GM23338 (cell line): Measurements from ENCODE around the gene C1orf74. TPM values are rescaled to one million over a fixed set of nuclear protein-coding genes. Genes with fewer than 3 reads are reported as not detected.
A peak's percentile ranks its signal among the peaks of the same experiment; 100 is the strongest.

Experiments used
- ATAC-seq: fragments of 200-7000 bp; cut with Tn5 transposase; 3 replicates; pipeline ENCODE4 v1.9.1; 2020
- DNase-seq: peaks from one replicate; pipeline ENCODE4 v3.0.0-alpha.2; 2015; ENCODE audit warnings: low spot score
- H2AFZ ChIP-seq: fragments of 200-600 bp; sonication (generic); 2 replicates; pipeline ENCODE4 v1.8.0; 2016; ENCODE audit warnings: antibody characterized with exemption, mild to moderate bottlenecking, moderate library complexity
- H3F3A ChIP-seq: fragments of 200-600 bp; sonication (generic); replicated peaks from 2 replicates; pipeline ENCODE4 v1.8.0; 2017; ENCODE audit warnings: antibody characterized with exemption, mixed run types, low read depth
- H3K27ac ChIP-seq: fragments of 200-600 bp; sonication (generic); 2 replicates; pipeline ENCODE4 v1.6.1; 2016; ENCODE audit warnings: low read depth
- H3K27me3 ChIP-seq: fragments of 200-600 bp; sonication (generic); 2 replicates; pipeline ENCODE4 v1.8.0; 2016; ENCODE audit warnings: mild to moderate bottlenecking, mixed run types, moderate library complexity; ENCODE audit not compliant: insufficient read depth
- H3K36me3 ChIP-seq: fragments of 200-600 bp; sonication (generic); 2 replicates; pipeline ENCODE4 v1.8.0; 2016; ENCODE audit warnings: mild to moderate bottlenecking; ENCODE audit not compliant: insufficient read depth
- H3K4me1 ChIP-seq: fragments of 200-600 bp; sonication (generic); 2 replicates; pipeline ENCODE4 v1.8.0; 2016; ENCODE audit warnings: mild to moderate bottlenecking, moderate library complexity; ENCODE audit not compliant: insufficient read depth
- H3K4me2 ChIP-seq: fragments of 200-600 bp; sonication (generic); 2 replicates; pipeline ENCODE4 v1.7.1; 2017; ENCODE audit warnings: mixed run types
- H3K4me3 ChIP-seq: fragments of 200-600 bp; sonication (generic); 2 replicates; pipeline ENCODE4 v1.6.1; 2016; ENCODE audit warnings: mixed run types
- H3K79me2 ChIP-seq: fragments of 200-600 bp; sonication (generic); replicated peaks from 2 replicates; pipeline ENCODE4 v1.8.0; 2017; ENCODE audit warnings: mild to moderate bottlenecking; ENCODE audit not compliant: insufficient read depth
- H3K9me2 ChIP-seq: fragments of 200-600 bp; sonication (generic); 2 replicates; pipeline ENCODE4 v1.8.0; 2017; ENCODE audit not compliant: insufficient read depth
- H4K20me1 ChIP-seq: fragments of 200-600 bp; sonication (generic); replicated peaks from 2 replicates; pipeline ENCODE4 v1.8.0; 2017; ENCODE audit warnings: mild to moderate bottlenecking; ENCODE audit not compliant: insufficient read depth
- H3K27ac Mint-ChIP-seq: 2 replicates; pipeline ENCODE4 v1.8.0; 2020; ENCODE audit warnings: inconsistent platforms, mild to moderate bottlenecking, moderate library complexity, mixed read lengths
- H3K27me3 Mint-ChIP-seq: 3 replicates; pipeline ENCODE4 v1.8.0; 2022; ENCODE audit warnings: low read depth, mild to moderate bottlenecking, moderate library complexity, mixed read lengths, inconsistent platforms; ENCODE audit not compliant: insufficient read depth, poor library complexity
- H3K36me3 Mint-ChIP-seq: 3 replicates; pipeline ENCODE4 v1.8.0; 2021; ENCODE audit warnings: low read depth, mild to moderate bottlenecking, inconsistent platforms, moderate library complexity, mixed read lengths
- H3K4me1 Mint-ChIP-seq: 3 replicates; pipeline ENCODE4 v1.8.0; 2020; ENCODE audit warnings: mild to moderate bottlenecking, inconsistent platforms, mixed read lengths
- H3K4me3 Mint-ChIP-seq: 3 replicates; pipeline ENCODE4 v1.8.0; 2021; ENCODE audit warnings: moderate library complexity, mild to moderate bottlenecking, inconsistent platforms, mixed read lengths
- H3K9me3 Mint-ChIP-seq: 3 replicates; pipeline ENCODE4 v1.8.0; 2020; ENCODE audit warnings: moderate library complexity, mild to moderate bottlenecking, inconsistent platforms, mixed read lengths
- NANOG ChIP-seq: IDR thresholded peaks from 2 replicates; pipeline ENCODE4 v1.6.1; 2016; ENCODE audit warnings: antibody characterized with exemption, borderline replicate concordance
- polyA plus RNA-seq: library from polyadenylated mRNA; unstranded; fragments of >200 nt; fragmentation: Nextera tagmentation; extraction: Ambion mirVana; gene quantifications from 2 replicates; pipeline ENCODE4 v1.2.1, GENCODE V29; 2016
- total RNA-seq: library from RNA; depleted of rRNA; stranded (reverse); fragments of >200 nt; shearing (Covaris generic); gene quantifications from 2 replicates; pipeline ENCODE4 v1.2.3, GENCODE V29; 2014
- TF ChIP-seq, protein P1 (sequence below): IDR thresholded peaks from 2 replicates; pipeline ENCODE4 v1.6.1; 2016; ENCODE audit warnings: antibody characterized with exemption
- TF ChIP-seq, protein P2 (sequence below): fragments of 250-450 bp; sonication (Bioruptor Pico); IDR thresholded peaks from 2 replicates; pipeline ENCODE4 v1.5.0; 2020; ENCODE audit warnings: mild to moderate bottlenecking, moderate library complexity

The C1orf74 gene
- total and polyA plus RNA-seq, 2 experiments from 2014 or later, result 2.8 to 3.9 TPM

- no peaks in the 10 kb centered on the region for H3K9me3 Mint-ChIP-seq
- Histone ChIP-seq H3K4me2 (no peak overlapping the region), H3K79me2 (no peaks in the 10 kb centered on the region), H3K4me1 (peaks cover 4% of the 10 kb centered on the region; the same call in 1 of the 2 replicates), H3F3A (no peaks in the 10 kb centered on the region), H3K27me3 (peaks cover 25% of the 10 kb centered on the region), H3K4me3 (no peak overlapping the region), H3K27ac (no peak overlapping the region), H4K20me1 (no peaks in the 10 kb centered on the region), H3K36me3 (no peaks in the 10 kb centered on the region), H2AFZ (no peak overlapping the region), H3K9me2 (no peaks in the 10 kb centered on the region)
- peaks cover 10% of the 10 kb centered on the region for H3K4me1 Mint-ChIP-seq
- no peak overlapping the region for H3K4me3 Mint-ChIP-seq
- ATAC-seq (no peak), DNase-seq (no peak)
- no peak overlapping the region for H3K27ac Mint-ChIP-seq
- TF ChIP-seq, protein P1, sequence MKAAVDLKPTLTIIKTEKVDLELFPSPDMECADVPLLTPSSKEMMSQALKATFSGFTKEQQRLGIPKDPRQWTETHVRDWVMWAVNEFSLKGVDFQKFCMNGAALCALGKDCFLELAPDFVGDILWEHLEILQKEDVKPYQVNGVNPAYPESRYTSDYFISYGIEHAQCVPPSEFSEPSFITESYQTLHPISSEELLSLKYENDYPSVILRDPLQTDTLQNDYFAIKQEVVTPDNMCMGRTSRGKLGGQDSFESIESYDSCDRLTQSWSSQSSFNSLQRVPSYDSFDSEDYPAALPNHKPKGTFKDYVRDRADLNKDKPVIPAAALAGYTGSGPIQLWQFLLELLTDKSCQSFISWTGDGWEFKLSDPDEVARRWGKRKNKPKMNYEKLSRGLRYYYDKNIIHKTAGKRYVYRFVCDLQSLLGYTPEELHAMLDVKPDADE, result no peak
- no peaks in the 10 kb centered on the region for H3K36me3 Mint-ChIP-seq
- H3K27me3 Mint-ChIP-seq, result peaks cover 1% of the 10 kb centered on the region
Observed at GRCh38 chr1:209749205-209749604, 35.2 kb downstream of the C1orf74 start.

DNA sequence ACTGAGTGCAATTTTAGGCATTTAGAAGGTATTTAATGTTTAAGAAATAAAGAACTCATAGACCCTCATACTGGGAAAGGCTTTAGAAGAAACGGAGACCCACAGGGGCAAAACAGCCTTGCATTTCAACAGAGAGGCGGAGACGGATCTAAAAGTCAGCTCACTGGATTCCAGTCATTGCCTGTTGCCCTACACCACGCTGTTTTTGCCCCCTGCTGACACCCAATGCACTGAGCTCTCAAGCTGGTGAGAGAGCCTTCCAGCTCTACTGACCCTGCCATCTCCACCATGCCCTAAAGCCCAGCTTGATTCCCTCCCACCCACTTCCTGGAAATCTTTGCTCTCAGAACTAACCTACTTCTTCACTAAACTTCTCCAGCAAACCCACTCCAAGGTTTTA, 35.7 kb downstream of the C1orf74 start:
- peak; percentile 34 for DNase-seq

More for the DNA sequence above, 35.7 kb downstream of the C1orf74 start:
- Mint-ChIP-seq H3K4me1 (peaks cover 10% of the 10 kb centered on the region), H3K27ac (no peak overlapping the region), H3K4me3 (no peak overlapping the region), H3K9me3 (no peaks in the 10 kb centered on the region), H3K36me3 (no peaks in the 10 kb centered on the region), H3K27me3 (peaks cover 1% of the 10 kb centered on the region)
- no peak overlapping the region for H3K4me3 ChIP-seq
- peaks cover 25% of the 10 kb centered on the region for H3K27me3 ChIP-seq
- peak; percentile 11 for ATAC-seq
- no peaks in the 10 kb centered on the region for H4K20me1 ChIP-seq
- TF ChIP-seq NANOG, result no peak
- TF ChIP-seq, protein P1, result no peak
- TF ChIP-seq, protein P2, sequence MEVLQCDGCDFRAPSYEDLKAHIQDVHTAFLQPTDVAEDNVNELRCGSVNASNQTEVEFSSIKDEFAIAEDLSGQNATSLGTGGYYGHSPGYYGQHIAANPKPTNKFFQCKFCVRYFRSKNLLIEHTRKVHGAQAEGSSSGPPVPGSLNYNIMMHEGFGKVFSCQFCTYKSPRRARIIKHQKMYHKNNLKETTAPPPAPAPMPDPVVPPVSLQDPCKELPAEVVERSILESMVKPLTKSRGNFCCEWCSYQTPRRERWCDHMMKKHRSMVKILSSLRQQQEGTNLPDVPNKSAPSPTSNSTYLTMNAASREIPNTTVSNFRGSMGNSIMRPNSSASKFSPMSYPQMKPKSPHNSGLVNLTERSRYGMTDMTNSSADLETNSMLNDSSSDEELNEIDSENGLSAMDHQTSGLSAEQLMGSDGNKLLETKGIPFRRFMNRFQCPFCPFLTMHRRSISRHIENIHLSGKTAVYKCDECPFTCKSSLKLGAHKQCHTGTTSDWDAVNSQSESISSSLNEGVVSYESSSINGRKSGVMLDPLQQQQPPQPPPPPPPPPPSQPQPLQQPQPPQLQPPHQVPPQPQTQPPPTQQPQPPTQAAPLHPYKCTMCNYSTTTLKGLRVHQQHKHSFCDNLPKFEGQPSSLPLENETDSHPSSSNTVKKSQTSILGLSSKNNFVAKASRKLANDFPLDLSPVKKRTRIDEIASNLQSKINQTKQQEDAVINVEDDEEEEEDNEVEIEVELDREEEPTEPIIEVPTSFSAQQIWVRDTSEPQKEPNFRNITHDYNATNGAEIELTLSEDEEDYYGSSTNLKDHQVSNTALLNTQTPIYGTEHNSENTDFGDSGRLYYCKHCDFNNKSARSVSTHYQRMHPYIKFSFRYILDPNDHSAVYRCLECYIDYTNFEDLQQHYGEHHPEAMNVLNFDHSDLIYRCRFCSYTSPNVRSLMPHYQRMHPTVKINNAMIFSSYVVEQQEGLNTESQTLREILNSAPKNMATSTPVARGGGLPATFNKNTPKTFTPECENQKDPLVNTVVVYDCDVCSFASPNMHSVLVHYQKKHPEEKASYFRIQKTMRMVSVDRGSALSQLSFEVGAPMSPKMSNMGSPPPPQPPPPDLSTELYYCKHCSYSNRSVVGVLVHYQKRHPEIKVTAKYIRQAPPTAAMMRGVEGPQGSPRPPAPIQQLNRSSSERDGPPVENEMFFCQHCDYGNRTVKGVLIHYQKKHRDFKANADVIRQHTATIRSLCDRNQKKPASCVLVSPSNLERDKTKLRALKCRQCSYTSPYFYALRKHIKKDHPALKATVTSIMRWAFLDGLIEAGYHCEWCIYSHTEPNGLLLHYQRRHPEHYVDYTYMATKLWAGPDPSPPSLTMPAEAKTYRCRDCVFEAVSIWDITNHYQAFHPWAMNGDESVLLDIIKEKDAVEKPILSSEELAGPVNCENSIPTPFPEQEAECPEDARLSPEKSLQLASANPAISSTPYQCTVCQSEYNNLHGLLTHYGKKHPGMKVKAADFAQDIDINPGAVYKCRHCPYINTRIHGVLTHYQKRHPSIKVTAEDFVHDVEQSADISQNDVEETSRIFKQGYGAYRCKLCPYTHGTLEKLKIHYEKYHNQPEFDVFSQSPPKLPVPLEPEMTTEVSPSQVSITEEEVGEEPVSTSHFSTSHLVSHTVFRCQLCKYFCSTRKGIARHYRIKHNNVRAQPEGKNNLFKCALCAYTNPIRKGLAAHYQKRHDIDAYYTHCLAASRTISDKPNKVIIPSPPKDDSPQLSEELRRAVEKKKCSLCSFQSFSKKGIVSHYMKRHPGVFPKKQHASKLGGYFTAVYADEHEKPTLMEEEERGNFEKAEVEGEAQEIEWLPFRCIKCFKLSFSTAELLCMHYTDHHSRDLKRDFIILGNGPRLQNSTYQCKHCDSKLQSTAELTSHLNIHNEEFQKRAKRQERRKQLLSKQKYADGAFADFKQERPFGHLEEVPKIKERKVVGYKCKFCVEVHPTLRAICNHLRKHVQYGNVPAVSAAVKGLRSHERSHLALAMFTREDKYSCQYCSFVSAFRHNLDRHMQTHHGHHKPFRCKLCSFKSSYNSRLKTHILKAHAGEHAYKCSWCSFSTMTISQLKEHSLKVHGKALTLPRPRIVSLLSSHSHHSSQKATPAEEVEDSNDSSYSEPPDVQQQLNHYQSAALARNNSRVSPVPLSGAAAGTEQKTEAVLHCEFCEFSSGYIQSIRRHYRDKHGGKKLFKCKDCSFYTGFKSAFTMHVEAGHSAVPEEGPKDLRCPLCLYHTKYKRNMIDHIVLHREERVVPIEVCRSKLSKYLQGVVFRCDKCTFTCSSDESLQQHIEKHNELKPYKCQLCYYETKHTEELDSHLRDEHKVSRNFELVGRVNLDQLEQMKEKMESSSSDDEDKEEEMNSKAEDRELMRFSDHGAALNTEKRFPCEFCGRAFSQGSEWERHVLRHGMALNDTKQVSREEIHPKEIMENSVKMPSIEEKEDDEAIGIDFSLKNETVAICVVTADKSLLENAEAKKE (CRISPR knock-in tag), result no peak
- H3F3A ChIP-seq, result no peaks in the 10 kb centered on the region
- H3K4me2 ChIP-seq, result 0 out of 2 replicates have a peak overlapping the region, but pooled peaks have one; percentile 13
- no peaks in the 10 kb centered on the region for H3K9me2 ChIP-seq
- H2AFZ ChIP-seq, result no peak overlapping the region
- no peaks in the 10 kb centered on the region for H3K79me2 ChIP-seq
- H3K4me1 ChIP-seq, result peaks cover 4% of the 10 kb centered on the region; the same call in 1 of the 2 replicates
- no peak overlapping the region for H3K27ac ChIP-seq
- no peaks in the 10 kb centered on the region for H3K36me3 ChIP-seq
